Liver (tissue), 3 donors: ENCODE data around the gene PANX1.

Experiments
- EGR1 ChIP-seq, 2 donors: IDR thresholded peaks; 2 replicates each; pipeline ENCODE4 v1.6.1; 2016 to 2018; ENCODE audit warnings: antibody characterized with exemption in 2 of 2, low read depth in 2 of 2
- GABPA ChIP-seq, 2 donors: IDR thresholded peaks in 1 of 2; conservative IDR thresholded peaks in 1 of 2; 2 replicates each; pipeline ENCODE4 v1.6.1; 2016; ENCODE audit warnings: antibody characterized with exemption in 2 of 2, mild to moderate bottlenecking in 1 of 2, moderate library complexity in 1 of 2
- NR2F2 ChIP-seq: IDR thresholded peaks from 2 replicates; pipeline ENCODE4 v1.6.1; 2016; ENCODE audit warnings: antibody characterized with exemption
- RAD21 ChIP-seq, 2 donors: IDR thresholded peaks; 2 replicates each; pipeline ENCODE4 v1.6.1; 2016; ENCODE audit warnings: antibody characterized with exemption in 2 of 2, mild to moderate bottlenecking in 2 of 2
- SP1 ChIP-seq: IDR thresholded peaks from 2 replicates; pipeline ENCODE4 v1.6.1; 2018; ENCODE audit warnings: antibody characterized with exemption, mild to moderate bottlenecking
- ZBTB33 ChIP-seq: IDR thresholded peaks from 2 replicates; pipeline ENCODE4 v1.6.1; 2016; ENCODE audit warnings: antibody characterized with exemption
- TF ChIP-seq, protein P1 (sequence below): fragments of 150-350 bp; IDR thresholded peaks from 2 replicates; pipeline ENCODE4 v1.5.1; 2017; ENCODE audit warnings: improper control_type of control experiment, low read depth, low read length; ENCODE audit not compliant: missing input control
- donor health status: healthy.
- donor health status: healthy.

DNA sequence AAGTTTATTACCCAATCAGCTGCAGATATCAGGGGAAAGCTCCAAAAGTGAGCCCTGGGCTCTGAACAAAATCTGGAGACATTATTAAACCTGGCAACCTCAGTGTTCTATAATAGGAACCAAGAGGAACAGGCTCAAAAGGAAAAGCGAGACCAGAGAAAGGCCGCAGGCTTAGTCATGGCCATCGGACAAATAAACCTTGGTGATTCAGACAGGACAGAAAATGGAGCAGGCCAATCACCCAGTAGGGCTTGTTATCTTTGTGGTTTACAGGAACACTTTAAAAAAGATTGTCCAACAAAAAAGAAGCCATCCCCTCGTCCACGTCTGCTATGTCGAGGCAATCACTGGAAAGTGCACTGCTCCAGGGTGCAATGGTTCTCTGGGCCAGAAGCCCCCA is 7.7 kb upstream of the PANX1 start:
- TF ChIP-seq, protein P1, sequence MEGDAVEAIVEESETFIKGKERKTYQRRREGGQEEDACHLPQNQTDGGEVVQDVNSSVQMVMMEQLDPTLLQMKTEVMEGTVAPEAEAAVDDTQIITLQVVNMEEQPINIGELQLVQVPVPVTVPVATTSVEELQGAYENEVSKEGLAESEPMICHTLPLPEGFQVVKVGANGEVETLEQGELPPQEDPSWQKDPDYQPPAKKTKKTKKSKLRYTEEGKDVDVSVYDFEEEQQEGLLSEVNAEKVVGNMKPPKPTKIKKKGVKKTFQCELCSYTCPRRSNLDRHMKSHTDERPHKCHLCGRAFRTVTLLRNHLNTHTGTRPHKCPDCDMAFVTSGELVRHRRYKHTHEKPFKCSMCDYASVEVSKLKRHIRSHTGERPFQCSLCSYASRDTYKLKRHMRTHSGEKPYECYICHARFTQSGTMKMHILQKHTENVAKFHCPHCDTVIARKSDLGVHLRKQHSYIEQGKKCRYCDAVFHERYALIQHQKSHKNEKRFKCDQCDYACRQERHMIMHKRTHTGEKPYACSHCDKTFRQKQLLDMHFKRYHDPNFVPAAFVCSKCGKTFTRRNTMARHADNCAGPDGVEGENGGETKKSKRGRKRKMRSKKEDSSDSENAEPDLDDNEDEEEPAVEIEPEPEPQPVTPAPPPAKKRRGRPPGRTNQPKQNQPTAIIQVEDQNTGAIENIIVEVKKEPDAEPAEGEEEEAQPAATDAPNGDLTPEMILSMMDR: no peak
- TF ChIP-seq ZBTB33 (no peak), NR2F2 (no peak), GABPA (IDR thresholded peaks at IDR 0.05 in 1 of 2, conservative IDR thresholded peaks at IDR 0.05 in 1 of 2) (no peak), RAD21 (IDR thresholded peaks at IDR 0.05) (no peak), SP1 (no peak), EGR1 (IDR thresholded peaks at IDR 0.05; ENCODE audit: low read depth in 2 of 2) (no peak)
